Karpas-422 (cell line): ENCODE measurements around the gene PAQR9. TPM values are rescaled to one million over a fixed set of nuclear protein-coding genes. Genes with fewer than 3 reads are reported as not detected.
A peak's percentile ranks its signal among the peaks of the same experiment; 100 is the strongest.

ENCODE experiments used
- DNase-seq: peaks from one replicate; pipeline ENCODE4 v3.0.0-alpha.2; 2015
- H2AFZ ChIP-seq: fragments of 200-600 bp; sonication (generic); 2 replicates; pipeline ENCODE4 v1.6.1; 2014; ENCODE audit warnings: antibody characterized with exemption, low read length, mixed read lengths
- H3K27ac ChIP-seq: fragments of 200-600 bp; sonication (generic); 2 replicates; pipeline ENCODE4 v1.5.1; 2014; ENCODE audit warnings: mild to moderate bottlenecking, low read length, moderate library complexity
- H3K27me3 ChIP-seq: fragments of 200-600 bp; sonication (generic); 2 replicates; pipeline ENCODE4 v1.6.1; 2014; ENCODE audit warnings: low read length, mixed read lengths
- H3K36me3 ChIP-seq: fragments of 200-600 bp; sonication (generic); 2 replicates; pipeline ENCODE4 v1.6.1; 2014; ENCODE audit warnings: low read length, mixed read lengths; ENCODE audit not compliant: insufficient read depth
- H3K4me1 ChIP-seq: fragments of 200-600 bp; sonication (generic); 2 replicates; pipeline ENCODE4 v1.6.1; 2014; ENCODE audit warnings: mild to moderate bottlenecking, low read length, mixed read lengths
- H3K4me2 ChIP-seq: fragments of 200-600 bp; sonication (generic); 2 replicates; pipeline ENCODE4 v1.6.1; 2014; ENCODE audit warnings: low read length, low read depth, mild to moderate bottlenecking; ENCODE audit not compliant: poor library complexity, severe bottlenecking
- H3K4me3 ChIP-seq: fragments of 200-600 bp; sonication (generic); 2 replicates; pipeline ENCODE4 v1.5.1; 2014; ENCODE audit warnings: mild to moderate bottlenecking, antibody characterized with exemption, low read length, mixed read lengths
- H3K79me2 ChIP-seq: fragments of 200-600 bp; sonication (generic); 2 replicates; pipeline ENCODE4 v1.6.1; 2014; ENCODE audit warnings: mild to moderate bottlenecking, low read length, mixed read lengths
- H3K9ac ChIP-seq: fragments of 200-600 bp; sonication (generic); 2 replicates; pipeline ENCODE4 v1.6.0; 2014; ENCODE audit warnings: low read length
- H3K9me2 ChIP-seq: fragments of 200-600 bp; sonication (generic), shearing (Covaris generic); replicated peaks from 2 replicates; pipeline ENCODE4 v1.6.0; 2014; ENCODE audit warnings: mild to moderate bottlenecking, low read length, moderate library complexity; ENCODE audit not compliant: insufficient read depth
- H3K9me3 ChIP-seq: fragments of 300-700, 200-600 bp; sonication (generic); 2 replicates; pipeline ENCODE4 v1.6.1; 2014; ENCODE audit warnings: low read length, mixed read lengths
- H4K20me1 ChIP-seq: fragments of 200-600 bp; sonication (generic); 2 replicates; pipeline ENCODE4 v1.6.1; 2014; ENCODE audit warnings: mild to moderate bottlenecking, antibody characterized with exemption, low read length, low read depth; ENCODE audit not compliant: insufficient read depth
- small RNA-seq: library from RNA; depleted of rRNA; stranded (forward); fragments of <200 nt; gene quantifications from one replicate; pipeline ENCODE3, GENCODE V24; 2014
- total RNA-seq: library from RNA; depleted of rRNA; stranded (reverse); fragments of >200 nt; shearing (Covaris generic); gene quantifications from 2 replicates; pipeline ENCODE4 v1.2.3, GENCODE V29; 2014; ENCODE audit warnings: low replicate concordance; rRNA removed

The PAQR9 gene
- total RNA-seq, 1 experiment from 2014 or later: not detected

DNA sequence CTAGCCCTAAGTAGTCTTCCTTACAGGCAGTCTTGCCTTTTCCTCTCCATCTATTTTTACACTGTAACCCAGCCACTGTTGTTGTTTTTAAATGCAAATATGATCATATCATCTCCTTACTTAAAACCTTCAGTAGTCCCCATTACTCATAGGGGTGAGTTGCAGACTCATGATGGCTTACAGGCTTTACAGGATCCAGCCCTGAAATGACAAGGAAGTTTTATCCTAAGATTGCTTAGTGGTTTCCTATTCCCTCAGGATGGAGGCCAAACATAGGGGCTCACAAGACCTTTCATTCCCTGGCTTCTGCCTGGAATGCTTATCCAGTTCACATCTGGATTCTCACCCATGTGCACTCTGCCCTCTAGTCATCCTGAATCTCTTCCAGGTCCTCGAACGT lies 46.9 kb downstream of the PAQR9 start:
- Histone ChIP-seq H3K4me3 (no peak overlapping the region), H3K9ac (no peak overlapping the region), H3K4me1 (peaks cover 10% of the 10 kb centered on the region), H3K9me2 (no peaks in the 10 kb centered on the region), H3K79me2 (no peaks in the 10 kb centered on the region), H3K4me2 (no peak overlapping the region), H3K9me3 (no peaks in the 10 kb centered on the region), H3K36me3 (no peaks in the 10 kb centered on the region), H4K20me1 (no peaks in the 10 kb centered on the region), H3K27me3 (no peaks in the 10 kb centered on the region), H3K27ac (no peak overlapping the region), H2AFZ (no peak overlapping the region)
- DNase-seq: no peak

DNA sequence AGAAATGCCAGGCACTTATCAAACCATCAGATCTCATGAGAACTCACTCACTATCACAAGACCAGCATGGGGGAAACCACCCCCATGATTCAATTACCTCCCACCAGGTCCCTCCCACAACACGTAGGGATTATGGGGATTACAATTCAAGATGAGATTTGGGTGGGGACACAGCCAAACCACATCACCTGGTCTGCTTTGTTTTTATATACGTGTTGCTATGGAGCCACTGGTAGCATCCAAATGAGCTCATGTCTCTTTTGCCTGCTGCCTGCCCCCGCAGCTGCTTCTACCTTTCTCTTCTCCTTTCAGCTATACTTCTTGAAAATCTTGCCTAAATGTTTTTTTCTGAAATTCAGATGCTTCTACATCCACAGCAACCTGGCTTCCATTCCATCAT lies 47.8 kb downstream of the PAQR9 start:
- H3K9me2 ChIP-seq: no peaks in the 10 kb centered on the region
- H3K79me2 ChIP-seq: no peaks in the 10 kb centered on the region
- no peak overlapping the region for H2AFZ ChIP-seq
- H3K9me3 ChIP-seq: no peaks in the 10 kb centered on the region
- no peak overlapping the region for H3K27ac ChIP-seq
- H3K27me3 ChIP-seq: no peaks in the 10 kb centered on the region
- peak; percentile 48 for DNase-seq
- H3K9ac ChIP-seq: no peak overlapping the region
- no peaks in the 10 kb centered on the region for H4K20me1 ChIP-seq
- H3K4me3 ChIP-seq: no peak overlapping the region; the same call in 1 of the 2 replicates
- H3K4me1 ChIP-seq: peaks cover 10% of the 10 kb centered on the region
- H3K36me3 ChIP-seq: no peaks in the 10 kb centered on the region
- no peak overlapping the region for H3K4me2 ChIP-seq

DNA sequence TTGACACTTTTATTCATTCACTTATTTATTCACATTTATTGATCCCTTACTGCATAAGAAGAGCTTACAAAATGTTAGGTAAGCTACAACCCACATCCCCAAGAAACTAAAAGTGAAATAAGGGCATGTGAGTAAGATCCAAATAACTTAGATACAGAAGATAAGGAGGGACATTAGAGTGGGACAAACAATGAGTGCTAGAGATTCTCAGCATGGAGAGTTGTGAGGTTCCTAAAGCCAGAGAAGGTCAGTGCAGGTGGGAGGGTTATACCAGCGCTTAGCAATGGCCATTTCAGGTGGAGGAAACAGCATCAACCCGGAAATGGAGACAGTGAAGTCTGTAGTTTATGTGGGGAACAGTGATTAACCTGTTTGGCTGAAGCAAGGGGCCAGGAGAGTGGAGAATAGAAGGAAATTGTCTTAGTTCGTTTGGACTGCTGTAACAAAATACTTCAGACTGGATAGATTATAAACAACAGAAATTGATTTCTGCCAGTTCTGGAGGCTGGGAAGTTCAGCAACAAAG lies 49.1 kb downstream of the PAQR9 start:
- no peaks in the 10 kb centered on the region for H3K9me2 ChIP-seq
- H3K9ac ChIP-seq: no peak overlapping the region
- no peaks in the 10 kb centered on the region for H3K9me3 ChIP-seq
- no peak overlapping the region for H3K27ac ChIP-seq
- H3K79me2 ChIP-seq: no peaks in the 10 kb centered on the region
- no peak overlapping the region for H3K4me3 ChIP-seq
- H2AFZ ChIP-seq: peak overlapping the region; percentile 28; the same call in 1 of the 2 replicates
- no peak for DNase-seq
- H3K4me1 ChIP-seq: peaks cover 10% of the 10 kb centered on the region
- H3K4me2 ChIP-seq: no peak overlapping the region
- no peaks in the 10 kb centered on the region for H3K27me3 ChIP-seq
- H4K20me1 ChIP-seq: no peaks in the 10 kb centered on the region
- H3K36me3 ChIP-seq: no peaks in the 10 kb centered on the region

DNA sequence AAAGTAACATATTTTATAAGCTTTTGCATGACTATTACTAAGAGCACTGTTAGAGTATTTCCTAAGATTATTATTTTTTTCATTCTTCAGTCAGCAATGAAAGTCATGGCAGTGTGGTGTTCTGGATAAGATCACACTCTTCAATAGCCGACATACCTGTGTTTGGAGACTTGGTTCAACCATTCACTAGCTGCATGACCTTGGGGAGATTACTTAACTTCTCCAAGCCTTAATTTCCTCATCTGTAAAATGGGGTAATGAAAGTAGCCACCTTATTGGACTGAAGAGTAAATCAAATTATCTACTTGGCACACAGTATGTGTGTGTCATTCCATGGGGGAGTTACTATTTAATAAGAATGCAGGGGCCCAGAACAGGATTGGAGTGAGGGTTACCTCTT lies 50.0 kb downstream of the PAQR9 start:
- no peaks in the 10 kb centered on the region for H3K9me3 ChIP-seq
- peaks cover 10% of the 10 kb centered on the region for H3K4me1 ChIP-seq
- no peaks in the 10 kb centered on the region for H3K27me3 ChIP-seq
- no peaks in the 10 kb centered on the region for H4K20me1 ChIP-seq
- no peaks in the 10 kb centered on the region for H3K79me2 ChIP-seq
- no peaks in the 10 kb centered on the region for H3K9me2 ChIP-seq
- H3K9ac ChIP-seq: no peak overlapping the region
- no peak for DNase-seq
- H3K4me3 ChIP-seq: no peak overlapping the region
- no peaks in the 10 kb centered on the region for H3K36me3 ChIP-seq
- no peak overlapping the region for H3K27ac ChIP-seq
- H2AFZ ChIP-seq: no peak overlapping the region
- no peak overlapping the region for H3K4me2 ChIP-seq

- Histone ChIP-seq H4K20me1 (no peaks in the 10 kb centered on the region), H3K79me2 (no peaks in the 10 kb centered on the region), H3K27me3 (no peaks in the 10 kb centered on the region), H3K27ac (no peak overlapping the region), H3K9me3 (no peaks in the 10 kb centered on the region), H3K36me3 (no peaks in the 10 kb centered on the region), H3K4me1 (peaks cover 10% of the 10 kb centered on the region), H3K9ac (no peak overlapping the region), H3K4me2 (no peak overlapping the region), H3K4me3 (no peak overlapping the region), H3K9me2 (no peaks in the 10 kb centered on the region), H2AFZ (no peak overlapping the region)
- no peak for DNase-seq
These were observed 50.9 kb downstream of the PAQR9 start for GRCh38 chr3:142912402-142913172.

Small RNA genes within 50 kb of the gene (small RNA-seq; reads per million reads assigned to genes)
- gene AC021074.2: not detected

Other genes with a start within 250 kb of the PAQR9 start
- gene TRPC1, start 239.6 kb downstream of the PAQR9 start, total RNA-seq: 0.14 and 0.75 TPM in 2 replicates
- gene PCOLCE2, start 74.6 kb downstream of the PAQR9 start, total RNA-seq: not detected in 2 replicates
- gene U2SURP, start 37.9 kb upstream of the PAQR9 start, total RNA-seq: 69.4 and 135 TPM in 2 replicates
- gene CHST2, start 156.1 kb upstream of the PAQR9 start, total RNA-seq: 14.3 and 23.8 TPM in 2 replicates